Measurements from ENCODE around the gene IL1RAP.

Gene IL1RAP

DNA sequence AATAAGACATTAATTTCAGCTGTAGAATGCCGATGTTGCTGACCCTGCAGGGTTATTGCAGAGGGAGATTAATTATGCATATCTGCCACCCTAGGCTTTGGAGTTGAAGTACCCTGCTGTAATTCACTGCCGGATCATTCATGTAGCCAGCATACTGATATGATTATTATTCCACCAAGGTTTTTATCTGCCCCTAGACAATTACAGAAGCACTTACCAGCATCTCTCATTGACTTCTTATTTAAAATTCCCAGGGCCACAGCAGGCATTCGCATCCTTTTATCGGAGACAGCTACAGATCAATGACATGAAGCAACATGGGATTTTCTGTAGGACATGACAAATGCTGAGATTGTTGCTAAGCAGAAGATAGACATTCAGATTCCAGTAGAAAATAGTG, 31.3 kb downstream of the IL1RAP start:
- no peak for DNase-seq

DNA sequence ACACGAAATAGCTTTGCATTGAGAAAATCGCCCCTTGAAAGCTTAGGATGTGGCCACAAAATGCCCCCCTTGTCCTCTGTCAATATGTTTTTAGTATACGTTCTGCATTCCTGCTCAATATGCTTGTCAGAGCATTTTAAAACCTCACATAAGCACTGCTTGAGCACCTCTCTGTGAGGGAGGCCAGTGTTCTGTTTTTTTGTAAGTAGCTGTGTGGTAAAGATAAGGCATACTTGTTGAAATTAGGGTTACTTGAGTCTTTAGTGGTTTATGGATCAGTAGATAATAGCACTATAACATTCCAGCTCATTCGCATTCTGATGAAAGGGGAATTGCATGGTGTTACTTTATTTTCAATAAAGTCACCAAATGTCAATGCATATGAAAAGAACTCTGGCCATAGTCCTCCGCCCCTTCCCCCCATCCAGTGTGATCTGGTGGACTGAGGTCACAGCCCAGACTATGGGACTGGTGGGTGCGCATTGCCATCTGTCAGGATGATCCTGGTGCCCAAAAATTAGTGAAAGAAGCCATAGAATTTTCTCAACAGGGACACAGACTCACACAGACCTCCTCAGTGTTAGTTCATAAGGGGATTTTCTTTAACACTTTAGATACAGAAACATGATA, 33.1 kb downstream of the IL1RAP start:
- DNase-seq: no peak

DNA sequence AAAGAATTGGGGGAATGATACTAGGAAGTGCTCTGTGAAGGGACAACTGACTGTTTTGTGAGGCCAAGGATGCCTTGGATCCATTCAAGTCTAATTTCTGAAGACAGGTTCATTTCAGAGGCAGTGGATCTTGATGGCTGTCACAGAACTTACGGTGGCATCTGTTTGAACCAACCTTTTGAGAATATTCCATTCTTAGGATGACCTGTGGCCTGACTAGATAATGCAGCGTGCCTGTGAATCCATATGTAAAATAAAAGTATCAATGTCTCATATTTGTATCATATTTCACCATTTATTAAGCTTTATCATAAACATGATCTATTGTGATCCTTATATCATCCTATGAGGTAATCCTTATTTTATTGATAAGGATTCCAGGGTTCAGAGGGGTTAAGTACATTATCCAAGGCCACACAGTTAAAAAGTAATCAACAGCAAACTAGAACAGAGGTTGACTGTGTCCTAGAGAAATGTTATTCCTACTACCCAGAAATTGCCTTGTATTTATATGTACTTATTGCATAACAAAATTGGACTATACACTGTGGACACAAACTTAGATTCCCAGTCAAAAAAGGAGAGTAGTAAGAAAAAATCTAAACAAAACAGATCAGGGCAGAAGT, 34.3 kb downstream of the IL1RAP start:
- DNase-seq: no peak

DNA sequence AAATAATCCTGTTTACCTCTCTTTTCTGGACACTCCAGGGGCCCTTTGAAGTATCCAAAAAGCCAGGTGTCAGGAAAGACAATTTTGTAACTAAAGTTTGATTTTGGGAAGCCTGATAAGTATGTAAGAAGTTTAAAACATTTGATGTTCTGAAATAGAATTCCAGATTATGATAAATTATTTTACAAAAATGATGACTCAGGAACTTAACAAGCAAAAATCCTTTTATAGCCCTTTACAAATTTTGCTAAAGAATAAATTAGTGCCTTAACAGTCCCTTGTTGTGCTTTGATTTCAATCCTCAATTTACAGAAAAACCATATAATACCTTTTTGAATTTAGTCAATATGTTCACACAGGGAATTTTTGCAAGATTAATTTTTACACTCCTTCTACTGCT, 38.1 kb downstream of the IL1RAP start:
- no peak for DNase-seq

DNA sequence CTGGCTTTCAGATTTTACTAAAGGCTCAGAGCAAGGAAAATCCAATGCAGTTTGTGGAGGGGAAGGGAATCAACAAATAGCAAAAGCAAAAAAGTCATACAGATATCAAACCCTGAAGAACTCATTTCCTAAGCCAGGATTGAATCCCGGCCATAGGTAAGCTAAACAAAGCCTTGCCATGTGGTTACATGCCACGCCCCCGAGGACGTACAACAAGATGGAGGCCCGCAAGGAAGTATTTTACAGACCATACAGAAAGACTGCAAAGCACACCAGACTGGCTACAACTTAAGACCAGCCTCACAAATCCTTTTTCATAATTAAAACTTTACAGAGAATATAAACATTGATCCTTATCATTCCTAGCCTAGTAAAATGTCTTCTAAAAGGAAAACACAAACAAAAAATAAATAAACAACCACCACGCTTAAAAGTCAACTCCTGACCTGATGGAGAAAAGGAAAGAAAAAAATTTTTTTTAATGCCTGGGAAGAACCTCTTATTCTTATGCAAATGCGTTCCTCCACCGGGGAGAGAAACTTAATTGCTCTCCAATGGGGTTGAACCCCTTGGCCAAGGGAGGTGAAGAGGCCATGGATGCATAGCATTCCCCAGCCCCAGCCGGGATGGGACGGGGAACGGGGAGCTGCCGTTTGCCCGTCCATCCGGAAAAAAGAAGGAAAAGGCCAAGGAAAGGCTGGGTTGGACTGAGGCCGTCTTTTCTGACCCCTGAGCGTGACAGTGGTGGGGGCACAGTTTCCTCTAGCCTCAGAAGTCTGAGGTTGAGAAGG, 39.3 kb downstream of the IL1RAP start:
- no peak for DNase-seq

DNA sequence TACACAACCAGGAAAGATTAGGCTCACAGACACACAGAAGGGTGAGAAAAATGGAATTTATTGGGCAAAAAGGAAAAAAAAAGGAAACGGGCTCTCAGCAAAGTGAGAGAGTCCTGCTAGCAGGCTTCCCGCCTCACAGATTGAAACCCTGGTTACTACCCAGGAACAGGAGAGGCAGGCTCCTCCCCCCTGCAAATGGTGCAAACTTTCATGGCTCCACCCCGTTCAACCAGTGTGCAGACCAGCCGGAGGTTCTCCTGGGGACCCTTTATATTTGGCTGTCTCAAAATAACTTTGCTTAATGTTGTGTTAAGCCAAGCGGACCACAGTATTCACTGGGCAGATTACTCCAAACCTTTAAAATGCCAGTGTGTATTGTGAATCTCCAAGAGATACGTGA, 40.3 kb downstream of the IL1RAP start:
- DNase-seq: no peak

DNA sequence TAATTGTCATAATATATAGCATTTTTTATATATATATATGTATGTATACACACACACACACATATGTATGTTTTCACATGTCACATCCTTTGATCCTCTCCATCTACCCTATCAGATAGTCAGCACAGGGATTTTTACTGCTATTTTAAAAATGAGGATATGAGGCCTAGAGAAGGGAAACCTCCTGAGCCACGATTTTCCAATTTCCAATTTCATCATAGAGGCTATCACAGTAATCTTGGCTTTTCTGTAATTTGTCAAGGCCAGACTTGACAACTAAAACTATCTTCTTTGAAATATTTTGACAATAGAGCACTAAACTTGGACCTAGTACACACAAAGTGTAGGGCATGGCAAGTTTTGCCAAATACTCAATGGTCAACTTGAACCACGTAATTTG, 42.5 kb downstream of the IL1RAP start:
- no peak for DNase-seq

DNA sequence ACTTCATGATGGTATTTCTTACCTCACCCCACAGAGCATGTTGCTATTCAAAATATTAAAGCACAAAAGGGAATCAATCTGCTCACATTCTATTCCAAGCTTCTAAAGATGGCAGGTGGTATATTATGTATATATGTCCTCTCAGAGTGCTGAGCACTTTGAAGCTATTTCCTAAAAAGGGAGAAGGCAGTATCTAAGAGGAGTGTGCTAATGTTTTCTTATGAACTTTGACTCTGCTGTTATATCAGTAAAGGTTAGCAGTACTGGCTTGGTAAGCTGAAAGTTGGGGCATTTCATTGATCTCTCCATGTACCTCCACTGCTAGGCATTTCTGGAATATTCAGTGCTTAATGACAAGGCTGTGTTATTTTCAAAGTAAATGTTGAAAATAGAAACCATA, 43.4 kb downstream of the IL1RAP start:
- DNase-seq: no peak

DNA sequence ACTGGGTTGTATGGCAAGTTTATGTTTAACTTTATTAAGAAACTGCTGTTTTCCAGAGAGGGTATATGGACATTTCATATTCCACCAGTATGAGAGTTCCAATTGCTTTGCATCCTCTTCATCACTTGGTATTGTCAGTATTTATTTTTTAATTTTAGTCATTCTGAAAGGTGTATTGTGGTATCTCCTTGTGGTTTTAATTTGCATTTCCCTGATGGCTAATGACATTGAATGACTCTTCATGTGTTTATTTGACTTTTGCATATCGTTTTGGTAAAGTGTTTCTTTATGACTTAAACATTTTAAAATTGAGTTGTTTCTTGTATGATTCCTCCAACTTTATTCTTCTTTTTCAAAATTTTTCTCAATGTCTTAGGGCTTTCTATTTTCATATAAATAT, 44.4 kb downstream of the IL1RAP start:
- DNase-seq: no peak

DNA sequence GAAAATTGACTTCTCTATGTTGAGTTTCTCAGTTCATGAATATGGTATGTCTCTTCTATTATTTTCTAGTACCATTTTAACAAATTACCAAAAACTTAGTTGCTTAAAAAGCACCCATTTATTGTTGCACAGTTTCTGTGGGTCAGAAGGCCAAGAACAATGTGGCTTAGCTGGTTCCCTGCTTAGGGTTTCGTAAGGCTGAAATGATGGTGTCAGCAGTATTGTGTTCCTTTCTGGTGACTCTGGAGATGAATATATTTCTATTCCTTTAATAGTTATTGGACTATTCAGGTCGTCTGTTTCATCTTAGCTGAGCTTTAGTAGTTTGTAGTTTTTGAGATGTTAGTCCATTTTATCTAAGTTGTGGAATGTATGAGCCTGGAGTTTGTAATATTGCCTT, 44.9 kb downstream of the IL1RAP start:
- DNase-seq: no peak

DNA sequence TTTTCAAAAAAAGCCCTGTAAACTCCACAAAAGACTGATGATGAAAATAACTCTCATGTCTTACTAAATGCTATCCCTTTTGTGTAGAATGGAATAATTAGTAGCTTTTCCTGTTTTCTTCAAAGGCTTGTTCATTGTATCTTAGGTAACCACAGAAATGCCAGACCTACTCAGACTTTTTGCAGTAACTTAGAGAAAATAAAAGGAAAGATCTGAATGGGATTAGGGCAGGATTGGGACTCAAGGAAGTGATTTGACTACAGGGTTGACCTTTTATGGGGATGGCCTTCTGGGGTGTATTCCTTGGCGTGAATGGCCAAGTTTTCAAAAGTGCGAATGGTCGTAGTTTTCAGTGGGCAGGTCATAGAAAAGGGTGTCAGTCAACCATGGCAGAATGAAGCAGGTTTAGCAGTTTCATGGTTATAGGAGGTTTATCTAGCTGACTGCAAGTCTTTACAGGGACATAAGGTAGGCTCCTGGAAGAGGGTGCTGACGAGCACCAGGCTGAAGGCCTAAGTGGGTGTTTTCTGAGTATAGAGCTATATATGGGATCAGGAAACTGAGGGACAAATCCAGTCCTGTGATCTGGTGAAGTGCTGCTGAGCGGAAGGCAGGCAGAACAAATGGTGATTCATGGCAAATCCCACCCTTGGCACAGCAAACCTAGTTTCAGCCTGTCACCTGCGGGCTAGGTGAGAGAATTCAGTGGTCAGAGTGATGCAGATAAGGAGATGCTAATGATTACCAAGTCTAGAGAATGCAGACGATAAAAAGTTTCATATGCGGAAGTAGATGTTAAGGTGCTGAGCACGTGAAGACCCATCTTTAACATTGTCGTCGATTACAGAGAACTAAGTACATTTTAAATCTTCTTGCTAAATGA, 46.4 kb downstream of the IL1RAP start:
- no peak for DNase-seq

DNA sequence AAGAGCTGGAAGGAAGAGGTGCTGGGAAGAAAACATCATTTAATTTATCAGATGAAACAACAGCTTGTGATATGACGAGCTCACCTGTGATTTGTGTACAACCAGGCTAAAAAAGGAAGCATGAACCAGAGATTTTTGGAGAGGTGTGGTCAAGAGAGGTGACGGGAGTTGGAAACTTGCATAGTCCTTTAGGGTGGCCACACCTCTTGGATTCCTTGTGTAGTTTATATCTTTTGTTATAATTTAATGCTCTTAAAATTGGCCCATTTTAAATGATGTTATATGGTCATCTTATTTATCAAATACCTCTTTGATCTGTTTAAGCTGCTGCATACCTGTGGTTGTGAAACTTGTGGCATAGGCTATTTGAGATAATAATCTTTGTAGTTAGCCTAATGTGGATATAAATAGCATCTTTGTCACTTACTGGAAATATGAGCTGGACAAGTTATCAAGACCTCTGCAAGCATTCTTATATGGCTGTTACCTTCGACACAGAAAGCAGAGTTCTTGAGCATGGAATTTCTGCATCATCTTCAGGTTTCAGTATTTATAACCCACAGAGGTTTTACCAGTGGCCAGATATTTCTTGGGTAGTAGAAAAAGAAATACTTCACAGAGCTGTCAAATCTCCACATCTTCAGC, 49.1 kb downstream of the IL1RAP start:
- DNase-seq: no peak

DNA sequence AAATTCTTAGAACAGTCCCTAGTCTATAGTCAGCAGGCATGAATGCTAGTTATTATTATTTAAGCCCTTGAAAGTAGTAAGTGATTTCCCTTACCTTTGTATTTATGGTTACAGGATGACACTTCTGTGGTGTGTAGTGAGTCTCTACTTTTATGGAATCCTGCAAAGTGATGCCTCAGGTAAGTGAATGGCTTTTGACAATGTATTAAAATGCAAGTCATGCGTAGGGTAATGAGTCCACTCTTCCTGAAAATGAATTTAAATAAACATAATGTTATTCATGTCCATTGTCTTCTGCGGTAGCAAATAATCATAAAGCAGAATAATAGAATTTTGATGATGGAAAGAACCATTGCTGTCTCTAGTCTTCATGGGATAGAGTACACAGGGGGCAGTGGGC, 50.3 kb downstream of the IL1RAP start:
- DNase-seq: no peak

DNA sequence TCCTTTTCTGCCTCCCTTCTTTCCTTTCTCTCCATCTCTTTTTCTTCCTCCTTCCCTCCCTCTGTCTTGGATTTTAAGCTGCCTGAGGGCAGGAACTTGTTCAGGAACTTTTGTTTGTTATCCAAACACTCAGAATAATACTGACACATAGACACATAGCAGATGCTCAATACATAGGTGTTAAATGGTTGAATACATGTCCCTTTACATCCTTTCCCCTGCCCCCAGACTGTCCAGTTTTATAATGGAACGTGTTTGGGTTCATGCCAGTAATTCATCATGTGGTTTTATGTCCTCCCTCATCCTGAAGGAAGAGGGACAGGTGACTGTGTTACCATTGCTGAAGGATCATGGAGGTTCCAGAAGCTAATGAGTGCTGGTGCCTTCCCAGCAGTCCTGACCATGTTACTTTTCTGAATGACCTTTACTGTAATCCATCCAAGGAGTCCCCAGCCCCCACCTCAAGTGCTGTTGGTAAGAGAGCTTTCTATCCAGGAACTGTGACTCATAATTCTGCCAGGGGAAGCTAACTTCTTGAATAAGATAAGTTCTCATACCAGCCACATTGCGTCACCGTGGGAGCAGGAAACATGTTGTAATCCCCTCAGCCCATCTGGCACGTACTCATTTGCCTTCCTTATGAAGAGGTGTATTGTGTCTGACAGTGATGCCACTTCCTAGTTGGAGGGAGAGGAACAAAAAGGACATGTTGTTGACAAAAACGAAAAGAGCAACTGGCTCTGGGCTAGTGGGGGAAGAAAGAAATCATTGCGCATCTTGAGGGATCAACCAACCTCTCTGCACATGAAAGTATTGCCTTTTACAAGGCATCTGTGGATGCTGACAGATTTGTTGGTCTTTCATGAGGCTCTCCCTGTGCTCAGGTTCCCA, 52.4 kb downstream of the IL1RAP start:
- DNase-seq: peak; percentile 31 to 49

DNA sequence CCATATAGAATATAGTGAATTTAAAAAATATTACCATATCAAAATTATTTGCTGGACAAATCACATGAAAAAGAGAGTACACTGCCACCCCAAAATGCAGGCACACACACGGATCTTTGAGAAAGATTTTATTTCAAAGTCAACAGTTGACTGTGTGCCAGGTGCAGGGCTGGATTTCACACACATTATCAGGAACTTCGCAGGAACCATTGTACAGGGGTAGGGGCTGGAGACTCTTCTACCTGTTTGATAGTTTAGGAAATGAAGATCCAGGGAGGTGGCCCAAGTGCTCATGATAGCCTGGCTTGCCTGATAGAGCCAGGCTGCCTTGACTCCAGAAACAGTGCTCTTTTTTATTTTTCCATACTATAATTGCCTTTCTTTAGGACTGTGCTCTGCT, 54.2 kb downstream of the IL1RAP start:
- DNase-seq: no peak

DNA sequence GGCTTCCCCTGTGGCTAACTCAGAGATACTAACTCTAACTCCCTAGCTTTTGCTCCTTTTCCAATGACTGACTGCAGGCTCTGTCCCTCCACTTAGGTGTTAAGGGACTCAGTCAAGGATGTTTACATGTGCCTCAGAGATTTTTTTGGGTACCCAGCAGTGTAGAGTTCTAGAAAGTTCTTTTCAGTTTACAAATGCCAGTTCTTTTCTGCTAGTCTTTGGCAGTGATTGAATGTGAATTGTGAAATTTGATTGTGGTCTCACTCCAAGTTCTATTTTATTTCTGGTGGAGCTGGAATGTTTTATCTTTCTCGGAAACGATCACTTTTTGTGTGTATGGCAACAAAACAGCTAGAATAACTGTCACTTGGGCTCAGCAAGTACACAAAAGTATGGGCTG, 60.6 kb downstream of the IL1RAP start:
- DNase-seq: no peak

DNA sequence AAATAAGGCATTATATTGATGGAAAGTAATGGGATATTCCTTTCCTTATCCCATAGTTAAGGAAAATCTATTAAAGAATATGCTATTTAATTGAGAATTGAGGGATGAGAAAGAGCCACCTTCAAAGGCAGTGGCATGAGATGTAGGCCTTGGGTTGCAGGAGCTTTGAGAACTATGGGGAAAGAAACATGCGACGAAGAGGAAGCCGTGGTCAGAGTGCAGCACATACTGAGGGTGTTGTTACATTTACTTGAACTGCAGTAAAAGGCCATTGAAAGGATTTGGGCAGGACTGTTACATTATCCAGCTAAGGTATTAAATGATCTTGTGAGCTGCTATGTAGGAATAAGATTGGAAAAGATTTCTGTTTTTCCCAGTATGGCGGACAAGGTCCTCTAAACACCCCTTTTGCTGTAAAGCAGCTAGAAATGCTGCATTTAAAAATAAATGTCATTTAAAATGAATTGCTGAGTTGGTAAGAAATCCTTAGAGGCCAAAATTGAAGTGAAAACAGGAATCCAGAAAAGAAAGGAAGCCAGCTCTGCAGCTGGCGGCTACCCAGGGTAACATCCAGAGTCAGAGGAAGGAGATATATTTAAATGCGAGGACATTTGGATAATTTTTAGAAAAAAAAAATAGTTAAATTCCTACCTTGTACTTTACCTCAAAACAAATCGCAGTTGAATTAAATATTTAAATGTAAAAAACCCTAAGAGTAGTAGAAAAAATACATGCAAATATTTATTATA, 61.7 kb downstream of the IL1RAP start:
- no peak for DNase-seq

DNA sequence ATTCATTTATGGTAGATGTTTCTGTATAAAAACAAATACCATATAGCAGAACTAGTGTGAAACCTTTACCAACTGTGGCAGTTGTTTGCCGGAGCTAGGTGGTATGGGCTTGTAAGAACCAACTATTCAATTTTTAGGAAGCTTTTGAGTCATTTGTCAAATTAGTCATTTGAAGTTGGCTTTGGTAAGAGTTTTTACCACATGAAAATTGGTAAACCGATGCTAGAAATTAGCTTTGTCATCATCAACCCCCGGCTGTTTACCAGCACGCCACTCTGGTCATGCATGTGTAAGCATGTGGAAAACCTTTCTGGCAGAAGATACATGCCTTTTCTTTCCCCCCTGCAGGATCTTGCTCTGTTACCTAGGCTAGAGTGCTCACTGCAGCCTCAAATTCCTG, 63.3 kb downstream of the IL1RAP start:
- no peak for DNase-seq

DNA sequence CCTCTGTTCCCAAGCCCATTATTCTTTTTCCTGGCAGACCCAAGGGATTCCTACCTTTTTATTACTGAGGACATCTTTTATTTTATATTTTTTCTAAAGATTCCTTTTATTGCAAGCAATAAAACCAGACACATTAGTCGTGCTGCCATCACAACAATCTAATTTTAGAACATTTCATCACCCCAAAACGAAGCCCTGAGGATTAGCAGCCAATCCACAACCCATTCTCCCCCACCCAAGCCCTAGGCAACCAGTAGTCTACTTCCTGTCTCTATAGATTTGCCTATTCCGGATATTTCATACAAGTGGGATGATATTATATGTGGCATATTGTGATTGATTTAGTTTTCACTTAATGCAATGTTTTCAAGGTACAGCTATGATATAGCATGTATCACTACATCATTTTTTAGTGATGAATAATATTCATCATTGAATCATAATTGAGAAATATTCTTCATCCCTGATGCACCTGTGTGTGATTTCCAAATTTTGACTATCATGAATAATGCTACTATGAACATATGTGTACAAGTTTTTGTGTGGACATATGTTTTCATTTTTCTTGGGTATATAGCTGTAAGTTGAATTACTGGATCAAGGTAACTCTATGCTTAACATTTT, 65.7 kb downstream of the IL1RAP start:
- no peak for DNase-seq

DNA sequence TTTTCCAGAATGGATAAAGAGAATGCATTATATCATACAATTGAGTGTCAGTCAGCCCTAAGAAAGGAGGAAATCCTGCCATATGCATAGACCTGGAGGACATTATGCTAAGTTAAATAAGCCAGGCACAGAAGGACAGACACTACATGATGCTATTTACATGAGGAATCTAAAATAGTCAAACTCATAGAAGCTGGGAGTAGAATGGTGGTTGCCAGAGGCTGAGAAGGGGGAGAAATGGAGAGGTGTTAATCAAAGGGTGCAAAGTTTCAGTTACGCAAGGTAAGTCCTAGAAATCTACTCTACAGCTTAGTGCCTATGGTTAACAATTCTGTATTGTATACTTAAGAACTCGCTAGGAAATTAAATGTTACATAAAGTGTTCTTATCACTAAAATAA, 66.5 kb downstream of the IL1RAP start:
- DNase-seq: no peak

Measured in stimulated activated CD4-positive, alpha-beta T cell treated with anti-CD3 and anti-CD28 coated beads, Interleukin-4, amount 100 ng/mL, for 4 hours (primary cell).